Activated CD4-positive, alpha-beta T cell treated with anti-CD3 and anti-CD28 coated beads, Interleukin-2, amount 50 U/mL, for 24 hours (primary cell): ENCODE data around the gene PPIL3.
"Not testable (repeated sequence)": the region's sequence is repeated elsewhere in the genome, so short reads cannot be mapped to it uniquely, and the experiment has no call there.

Experiments used
- DNase-seq, 2 donors: peaks; one replicate each; pipeline ENCODE4 v3.0.0-alpha.2; 2020; ENCODE audit warnings: low read depth in 1 of 2, low spot score in 1 of 2

PPIL3 gene

GRCh38 chr2:200888704-200889625, at the start of gene PPIL3, which contains the start of gene NIF3L1:
Gene PPIL3, minus strand, starts transcription at chr2:200889077. Its CDS starts 1,462 bp downstream, at chr2:200887615.
Gene NIF3L1, plus strand, starts transcription at chr2:200889371. Its CDS starts 2,573 bp downstream, at chr2:200891944.
- peak; percentile 94 to 97 for DNase-seq

GRCh38 chr2:200930947-200931626, 42.2 kb upstream of the PPIL3 start:
- no peak for DNase-seq

- DNase-seq, result no peak
Measured at GRCh38 chr2:200929334-200930249, 40.7 kb upstream of the PPIL3 start.

- DNase-seq, result no peak
Measured at GRCh38 chr2:200922439-200922838, 33.6 kb upstream of the PPIL3 start.

- no peak for DNase-seq
Measured at GRCh38 chr2:200913654-200914053, 24.8 kb upstream of the PPIL3 start.

GRCh38 chr2:200909958-200910357, 21.1 kb upstream of the PPIL3 start:
- DNase-seq, result no peak

GRCh38 chr2:200905618-200906296, 16.9 kb upstream of the PPIL3 start:
- DNase-seq, result peak in 1 of 2 donors; percentile 12

- peak; percentile 30 to 72 for DNase-seq
Measured at GRCh38 chr2:200901459-200902072, 12.7 kb upstream of the PPIL3 start.

- no peak for DNase-seq
Measured at GRCh38 chr2:200899482-200899881, 10.6 kb upstream of the PPIL3 start.

- not testable (repeated sequence) for DNase-seq
Measured at GRCh38 chr2:200881715-200882249, 7.1 kb downstream of the PPIL3 start.

- DNase-seq, result no peak
Measured at GRCh38 chr2:200878289-200878880, 10.5 kb downstream of the PPIL3 start.

GRCh38 chr2:200877443-200877842, 11.4 kb downstream of the PPIL3 start:
- DNase-seq, result no peak

GRCh38 chr2:200873560-200873959, 15.3 kb downstream of the PPIL3 start:
- no peak for DNase-seq

- DNase-seq, result no peak
Measured at GRCh38 chr2:200871151-200871550, 17.7 kb downstream of the PPIL3 start.

GRCh38 chr2:200869014-200869413, 19.9 kb downstream of the PPIL3 start:
- no peak for DNase-seq

GRCh38 chr2:200864176-200865034, 24.5 kb downstream of the PPIL3 start, which contains the start of gene CLK1:
Gene CLK1, minus strand, starts transcription at chr2:200864658. Its CDS starts 2,796 bp downstream, at chr2:200861862.
- peak; percentile 90 to 94 for DNase-seq

- no peak for DNase-seq
Measured at GRCh38 chr2:200863782-200864175, 25.1 kb downstream of the PPIL3 start.

- peak; percentile 24 to 72 for DNase-seq
Measured at GRCh38 chr2:200862532-200863000, 26.3 kb downstream of the PPIL3 start.
